NCI-H2081 treated with DMSO at 0.1 percent for 48 hours (cell line): Measurements from ENCODE around the gene CFAP90.
A peak's percentile ranks its signal among the peaks of the same experiment; 100 is the strongest.

ENCODE experiments used
- DNase-seq: peaks from one replicate; lab custom pipeline; 2025; lab: John Stamatoyannopoulos, UW

Gene CFAP90

GRCh38 chr5:7868427-7868772 lies 17.5 kb upstream of the CFAP90 start:
- no peak for DNase-seq

GRCh38 chr5:7867260-7867659 lies 16.3 kb upstream of the CFAP90 start:
- no peak for DNase-seq

- DNase-seq, result no peak
Measured at GRCh38 chr5:7866196-7866595, 15.3 kb upstream of the CFAP90 start.

GRCh38 chr5:7857926-7858632 lies 7.1 kb upstream of the CFAP90 start:
- no peak for DNase-seq

GRCh38 chr5:7857361-7857760 lies 6.4 kb upstream of the CFAP90 start:
- DNase-seq, result no peak

- DNase-seq, result peak; percentile 68
Measured at GRCh38 chr5:7856855-7857254, 5.9 kb upstream of the CFAP90 start.

GRCh38 chr5:7855611-7856010 lies 4.7 kb upstream of the CFAP90 start:
- no peak for DNase-seq

- no peak for DNase-seq
Measured at GRCh38 chr5:7852988-7853387, 2.1 kb upstream of the CFAP90 start.

GRCh38 chr5:7852542-7852941 lies 1.6 kb upstream of the CFAP90 start:
- DNase-seq, result no peak

- no peak for DNase-seq
Measured at GRCh38 chr5:7851617-7852289, 820 bp upstream of the CFAP90 start.

GRCh38 chr5:7851240-7851592 lies 283 bp upstream of the CFAP90 start:
- DNase-seq, result no peak

GRCh38 chr5:7849681-7850394 lies 1.1 kb downstream of the CFAP90 start:
- DNase-seq, result no peak

- no peak for DNase-seq
Measured at GRCh38 chr5:7848296-7848695, 2.6 kb downstream of the CFAP90 start.

- DNase-seq, result no peak
Measured at GRCh38 chr5:7846327-7846726, 4.6 kb downstream of the CFAP90 start.

- DNase-seq, result no peak
Measured at GRCh38 chr5:7845557-7845956, 5.4 kb downstream of the CFAP90 start.

- no peak for DNase-seq
Measured at GRCh38 chr5:7844901-7845300, 6.0 kb downstream of the CFAP90 start.

- no peak for DNase-seq
Measured at GRCh38 chr5:7842531-7842930, 8.4 kb downstream of the CFAP90 start.

- DNase-seq, result no peak
Measured at GRCh38 chr5:7837403-7837802, 13.5 kb downstream of the CFAP90 start.

- no peak for DNase-seq
Measured at GRCh38 chr5:7834982-7835381, 16.0 kb downstream of the CFAP90 start.

- DNase-seq, result no peak
Measured at GRCh38 chr5:7828269-7828668, 22.7 kb downstream of the CFAP90 start.

GRCh38 chr5:7827610-7828009 lies 23.3 kb downstream of the CFAP90 start:
- no peak for DNase-seq

- DNase-seq, result no peak
Measured at GRCh38 chr5:7825630-7826029, 25.3 kb downstream of the CFAP90 start.

- no peak for DNase-seq
Measured at GRCh38 chr5:7824995-7825394, 25.9 kb downstream of the CFAP90 start.
